Keratinocyte (primary cell): ENCODE results near the gene EXOC4. TPM values are rescaled to one million over a fixed set of nuclear protein-coding genes. Genes with fewer than 3 reads are reported as not detected.

Source experiments
- DNase-seq: peaks from one replicate; pipeline ENCODE4 v3.0.0-alpha.2; 2011; ENCODE audit warnings: low read depth, missing footprints, low spot score
- FAIRE-seq: peaks from 2 replicates; lab custom pipeline; 2011; peaks lifted over from hg19 to GRCh38; lab: Jason Lieb, UNC
- H2AFZ ChIP-seq: 2 replicates; pipeline ENCODE4 v1.6.0; 2012; ENCODE audit warnings: low read length, control low read depth, inconsistent platforms; ENCODE audit not compliant: control insufficient read depth
- H3K27ac ChIP-seq: 2 replicates; pipeline ENCODE4 v1.5.1; 2011; ENCODE audit warnings: low read length; ENCODE audit not compliant: control insufficient read depth, insufficient read depth
- H3K27me3 ChIP-seq: 3 replicates; pipeline ENCODE4 v1.6.0; 2011; ENCODE audit warnings: low read length; ENCODE audit not compliant: control insufficient read depth, insufficient read depth; ENCODE audit errors: extremely low read depth
- H3K36me3 ChIP-seq, 2 experiments: 2 replicates in 1 of 2; 3 replicates in 1 of 2; pipeline ENCODE4 v1.5.1; 2011; ENCODE audit warnings: low read length in 2 of 2, mild to moderate bottlenecking in 1 of 2; ENCODE audit not compliant: control insufficient read depth in 2 of 2, insufficient read depth in 2 of 2; ENCODE audit errors: extremely low read depth in 1 of 2
- H3K4me1 ChIP-seq: 3 replicates; pipeline ENCODE4 v1.5.1; 2011; ENCODE audit warnings: low read length; ENCODE audit not compliant: control insufficient read depth, insufficient read depth; ENCODE audit errors: extremely low read depth
- H3K4me2 ChIP-seq: 3 replicates; pipeline ENCODE4 v1.6.0; 2011; ENCODE audit warnings: low read depth, low read length; ENCODE audit not compliant: control insufficient read depth, insufficient read depth; ENCODE audit errors: extremely low read depth
- H3K4me3 ChIP-seq, 3 experiments: fragments of 200-600 bp in 1 of 3; sonication (generic) in 1 of 3; 2 replicates in 2 of 3; 3 replicates in 1 of 3; pipeline ENCODE4 v1.5.1; 2011 to 2016; ENCODE audit warnings: low read length in 3 of 3, mild to moderate bottlenecking in 3 of 3, control low read depth in 2 of 3, inconsistent platforms in 1 of 3, low read depth in 1 of 3, mixed read lengths in 1 of 3, mixed run types in 1 of 3, moderate library complexity in 1 of 3; ENCODE audit not compliant: control insufficient read depth in 2 of 3, insufficient read depth in 2 of 3; ENCODE audit errors: extremely low read depth in 1 of 3
- H3K79me2 ChIP-seq: 2 replicates; pipeline ENCODE4 v1.6.0; 2012; ENCODE audit warnings: low read length; ENCODE audit not compliant: control insufficient read depth, insufficient read depth
- H3K9ac ChIP-seq: 3 replicates; pipeline ENCODE4 v1.6.0; 2011; ENCODE audit warnings: low read length; ENCODE audit not compliant: control insufficient read depth, insufficient read depth; ENCODE audit errors: extremely low read depth
- H3K9me1 ChIP-seq: 3 replicates; pipeline ENCODE4 v1.6.0; 2011; ENCODE audit warnings: low read length; ENCODE audit not compliant: control insufficient read depth, insufficient read depth; ENCODE audit errors: extremely low read depth
- H3K9me3 ChIP-seq: 2 replicates; pipeline ENCODE4 v1.5.1; 2012; ENCODE audit warnings: low read depth, low read length; ENCODE audit not compliant: control insufficient read depth
- H4K20me1 ChIP-seq: 3 replicates; pipeline ENCODE4 v1.6.0; 2011; ENCODE audit warnings: low read length; ENCODE audit not compliant: control insufficient read depth, insufficient read depth; ENCODE audit errors: extremely low read depth
- CTCF ChIP-seq, 3 experiments: IDR thresholded peaks in 1 of 3; conservative IDR thresholded peaks in 1 of 3; optimal IDR thresholded peaks in 1 of 3; 2 replicates in 2 of 3; 3 replicates in 1 of 3; pipeline versions ENCODE3 to v1.5.1; 2011; ENCODE audit warnings: low read length in 3 of 3, mild to moderate bottlenecking in 3 of 3, moderate library complexity in 2 of 3, control low read depth in 1 of 3, inconsistent platforms in 1 of 3; ENCODE audit not compliant: insufficient read depth in 2 of 3; ENCODE audit errors: extremely low read depth in 1 of 3
- EZH2 ChIP-seq: IDR thresholded peaks from one replicate; pipeline ENCODE4 v1.6.1; 2012; ENCODE audit warnings: inconsistent platforms, mild to moderate bottlenecking, low read length, moderate library complexity
- dilution Hi-C: fragments of 300-500 bp; cut with MboI; formaldehyde crosslinking; loops from one replicate; pipeline ENCODE4 v1.7.0; 2020; ENCODE audit warnings: low sequenced_read_pairs; ENCODE audit not compliant: extremely low pct_ligation_motif_present
- polyA plus RNA-seq, 5 experiments: library from polyadenylated mRNA; depleted of rRNA in 3 of 5; stranded (reverse) in 3 of 5; stranded (forward) in 1 of 5; unstranded in 1 of 5; fragments of >200 nt; gene quantifications; 1 replicate in 1 of 5; 2 replicates in 3 of 5; 3 replicates in 1 of 5; pipeline versions ENCODE4 v1.2.1 to v1.2.3, GENCODE V29; 2011 to 2012; ENCODE audit warnings: missing spikeins in 2 of 5, low read depth in 1 of 5, low replicate concordance in 1 of 5

The EXOC4 gene
- polyA plus RNA-seq, 1 donor (not counting 4 experiments of a cell fraction or from before 2014, with no cell fraction given) = 52.6 TPM

GRCh38 chr7:133887459-133887858 lies 634.6 kb downstream of the EXOC4 start:
- no peak overlapping the region for H3K4me3 ChIP-seq
- H3K9me1 ChIP-seq = no peaks in the 10 kb centered on the region
- TF ChIP-seq EZH2 = no peak
- no peak for TF ChIP-seq CTCF (optimal IDR thresholded peaks at IDR 0.05 in 1 of 3, IDR thresholded peaks at IDR 0.05 in 1 of 3, conservative IDR thresholded peaks at IDR 0.05 in 1 of 3; ENCODE audit: extremely low read depth in 1 of 3, insufficient read depth in 2 of 3, low read length in 3 of 3)
- no peak overlapping the region for H2AFZ ChIP-seq
- no peaks in the 10 kb centered on the region for H3K4me1 ChIP-seq
- no peak overlapping the region for H3K4me2 ChIP-seq
- no peaks in the 10 kb centered on the region for H3K36me3 ChIP-seq
- H4K20me1 ChIP-seq = no peaks in the 10 kb centered on the region
- no peak for DNase-seq
- no peak overlapping the region for H3K9ac ChIP-seq
- no peak overlapping the region for H3K27ac ChIP-seq
- dilution Hi-C loops = no loop called here
- no peaks in the 10 kb centered on the region for H3K9me3 ChIP-seq
- no peaks in the 10 kb centered on the region for H3K79me2 ChIP-seq
- no peaks in the 10 kb centered on the region for H3K27me3 ChIP-seq
- no peak for FAIRE-seq

GRCh38 chr7:133888061-133888930 lies 635.4 kb downstream of the EXOC4 start:
- Histone ChIP-seq H3K79me2 (no peaks in the 10 kb centered on the region), H3K9me1 (no peaks in the 10 kb centered on the region), H3K9ac (no peak overlapping the region), H2AFZ (no peak overlapping the region), H3K4me1 (no peaks in the 10 kb centered on the region), H3K4me3 (no peak overlapping the region), H3K27ac (no peak overlapping the region), H3K36me3 (no peaks in the 10 kb centered on the region), H4K20me1 (no peaks in the 10 kb centered on the region), H3K4me2 (no peak overlapping the region), H3K27me3 (no peaks in the 10 kb centered on the region), H3K9me3 (no peaks in the 10 kb centered on the region)
- TF ChIP-seq EZH2 (no peak), CTCF (optimal IDR thresholded peaks at IDR 0.05 in 1 of 3, IDR thresholded peaks at IDR 0.05 in 1 of 3, conservative IDR thresholded peaks at IDR 0.05 in 1 of 3; ENCODE audit: extremely low read depth in 1 of 3, insufficient read depth in 2 of 3, low read length in 3 of 3) (no peak)
- DNase-seq (no peak), FAIRE-seq (no peak)
- dilution Hi-C loops = no loop called here
